ENCODE measurements around the gene CAMK2B.

The CAMK2B gene

DNA sequence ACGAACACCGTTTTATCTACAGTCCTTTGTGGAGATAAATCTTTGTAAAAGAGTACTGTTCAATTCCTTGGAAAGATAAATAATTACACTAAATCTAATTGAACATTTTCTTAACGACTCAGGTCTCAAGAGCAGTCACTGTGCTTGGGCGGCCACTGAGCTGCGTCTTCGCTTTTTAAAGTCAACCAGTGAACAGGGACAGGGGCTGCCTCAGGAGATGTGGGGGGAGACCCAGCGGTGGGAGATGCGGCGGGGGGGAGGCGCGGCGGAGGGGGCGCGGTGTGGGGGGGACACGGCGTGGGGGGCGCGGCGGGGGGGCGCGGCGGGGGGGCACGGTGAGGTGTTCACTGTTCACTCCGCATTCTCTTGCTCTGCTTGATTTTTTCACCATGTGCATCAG is 39.8 kb downstream of the CAMK2B start:
- no peak for DNase-seq

DNA sequence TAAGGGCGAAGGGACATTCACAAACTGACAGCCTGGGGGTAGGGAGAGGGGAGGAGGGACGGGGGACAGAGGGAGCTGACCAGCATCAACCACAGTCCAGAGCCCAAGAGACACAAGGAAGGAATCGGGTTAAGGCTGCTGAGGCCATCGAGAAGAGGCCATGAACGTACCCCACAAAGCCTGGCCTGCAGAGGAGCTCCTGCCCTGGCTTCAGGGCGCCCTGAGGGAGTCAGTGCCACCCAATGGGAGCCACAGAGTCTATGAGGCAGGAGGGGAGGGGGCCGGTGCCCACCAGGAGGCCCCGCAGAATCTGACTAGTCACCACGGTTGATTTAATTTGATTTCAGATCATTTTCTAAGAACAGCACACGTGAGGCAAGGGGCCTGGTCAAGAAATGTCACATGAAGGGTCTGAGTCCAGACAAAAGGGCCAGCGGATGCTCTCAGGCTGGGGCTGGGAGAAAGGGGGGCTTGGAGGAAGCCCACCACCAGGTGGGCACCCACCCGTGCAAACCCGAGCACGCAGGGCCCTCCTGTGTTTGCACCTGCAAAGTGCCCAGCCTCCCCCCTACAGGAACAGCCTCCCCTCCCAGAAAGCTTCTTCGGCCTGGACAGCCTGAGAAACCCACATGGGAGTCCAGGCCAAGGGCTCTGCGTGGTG is 40.4 kb downstream of the CAMK2B start:
- no peak for DNase-seq

GRCh38 chr7:44284216-44284615 is 41.2 kb downstream of the CAMK2B start:
- DNase-seq, result no peak

DNA sequence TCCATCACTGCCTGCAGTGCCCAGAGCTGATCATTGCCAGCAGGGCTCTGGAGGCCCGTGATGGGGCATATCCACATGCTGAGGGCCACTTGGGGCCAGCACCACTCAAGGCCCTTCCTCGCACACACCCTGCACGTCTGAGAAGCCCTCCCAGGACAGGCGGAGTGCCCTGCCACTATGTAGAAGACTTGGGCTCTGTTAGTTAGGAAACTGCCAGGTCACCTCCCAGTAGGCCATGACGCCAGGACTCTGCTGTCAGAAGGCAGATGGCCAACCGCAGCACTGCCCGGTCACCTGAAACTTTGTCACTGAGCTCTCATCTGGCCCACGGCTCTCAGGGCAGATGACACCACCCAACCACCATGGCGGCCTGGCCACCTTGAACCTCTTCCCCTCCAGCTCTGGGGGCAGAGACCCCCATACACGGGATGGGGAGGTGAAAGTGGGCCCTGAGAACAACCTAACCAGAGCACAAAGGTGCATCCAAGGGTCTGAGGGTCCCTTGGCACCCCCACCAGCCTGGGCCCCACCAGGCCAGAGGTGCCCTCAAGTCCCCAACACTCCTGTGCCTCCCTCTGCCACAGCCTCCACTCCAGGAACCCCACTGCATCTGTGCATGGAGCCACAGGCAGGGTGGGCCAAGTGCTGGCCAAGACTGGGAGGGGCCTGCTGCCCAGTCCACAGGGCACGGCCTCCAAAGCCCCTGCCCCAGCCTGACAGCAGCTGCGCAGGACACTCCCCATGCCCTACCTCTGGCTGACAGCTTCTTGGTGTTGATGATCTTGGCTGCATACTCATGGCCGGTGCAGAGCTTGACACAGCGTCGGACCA is 41.8 kb downstream of the CAMK2B start:
- DNase-seq, result no peak

- DNase-seq, result no peak
These were observed 42.7 kb downstream of the CAMK2B start for GRCh38 chr7:44282601-44283171.

DNA sequence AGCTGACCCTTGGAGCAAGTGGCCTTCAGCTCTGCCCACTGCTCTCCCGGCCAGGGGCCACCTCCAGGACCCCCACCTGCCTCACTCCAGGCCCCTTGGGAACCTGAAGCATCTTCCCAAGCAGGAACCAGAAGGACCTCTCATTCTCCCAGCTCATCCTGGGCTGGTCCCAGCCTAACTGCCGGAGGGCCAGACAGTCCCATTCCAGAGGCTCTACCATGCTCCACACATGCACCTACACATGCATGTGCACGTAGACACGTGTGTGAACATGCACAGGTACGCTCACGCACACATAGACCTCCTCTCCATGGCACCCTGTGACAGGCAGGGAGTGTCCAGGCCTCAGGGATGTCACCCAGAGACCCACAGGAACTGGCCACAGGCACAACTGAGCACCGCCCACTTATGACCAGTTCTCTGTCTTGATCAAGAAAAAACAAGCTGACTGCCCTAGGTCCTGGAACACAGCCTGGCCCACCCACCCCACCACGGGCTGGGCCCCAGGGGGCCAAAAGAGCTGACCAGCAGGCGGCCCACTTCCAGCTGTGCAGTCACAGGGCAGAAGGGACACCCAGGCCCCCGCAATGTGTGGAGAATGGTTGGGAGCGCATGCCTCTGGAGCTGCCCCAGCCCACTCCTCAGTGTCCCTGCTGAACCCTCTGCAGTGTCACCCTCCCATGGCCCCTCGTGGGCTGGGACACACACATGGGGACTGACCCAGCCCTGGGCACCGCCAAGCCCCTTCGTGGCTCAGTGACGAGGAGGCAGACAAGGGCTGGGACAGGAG is 43.4 kb downstream of the CAMK2B start:
- no peak for DNase-seq

- peak in 1 of 2 experiments; percentile 53 for DNase-seq
These were observed 44.2 kb downstream of the CAMK2B start for GRCh38 chr7:44280993-44281721.

DNA sequence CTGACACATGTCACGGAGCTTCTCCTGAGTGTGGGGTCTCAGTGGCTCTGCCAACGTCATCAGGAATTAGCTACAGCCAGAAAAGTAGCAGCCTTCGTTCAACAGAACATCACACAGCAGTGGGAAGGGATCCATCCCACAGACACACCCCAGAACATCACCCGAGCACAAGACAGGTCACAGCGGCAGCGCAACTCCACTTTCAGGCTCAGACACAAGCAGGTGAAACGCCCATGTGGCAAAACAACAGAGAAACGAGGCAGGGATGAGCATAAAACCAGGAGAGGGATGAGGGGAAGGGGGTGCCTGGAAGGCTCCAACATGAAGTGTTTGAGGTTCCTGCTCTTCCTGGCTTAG is 44.8 kb downstream of the CAMK2B start:
- DNase-seq, result no peak

DNA sequence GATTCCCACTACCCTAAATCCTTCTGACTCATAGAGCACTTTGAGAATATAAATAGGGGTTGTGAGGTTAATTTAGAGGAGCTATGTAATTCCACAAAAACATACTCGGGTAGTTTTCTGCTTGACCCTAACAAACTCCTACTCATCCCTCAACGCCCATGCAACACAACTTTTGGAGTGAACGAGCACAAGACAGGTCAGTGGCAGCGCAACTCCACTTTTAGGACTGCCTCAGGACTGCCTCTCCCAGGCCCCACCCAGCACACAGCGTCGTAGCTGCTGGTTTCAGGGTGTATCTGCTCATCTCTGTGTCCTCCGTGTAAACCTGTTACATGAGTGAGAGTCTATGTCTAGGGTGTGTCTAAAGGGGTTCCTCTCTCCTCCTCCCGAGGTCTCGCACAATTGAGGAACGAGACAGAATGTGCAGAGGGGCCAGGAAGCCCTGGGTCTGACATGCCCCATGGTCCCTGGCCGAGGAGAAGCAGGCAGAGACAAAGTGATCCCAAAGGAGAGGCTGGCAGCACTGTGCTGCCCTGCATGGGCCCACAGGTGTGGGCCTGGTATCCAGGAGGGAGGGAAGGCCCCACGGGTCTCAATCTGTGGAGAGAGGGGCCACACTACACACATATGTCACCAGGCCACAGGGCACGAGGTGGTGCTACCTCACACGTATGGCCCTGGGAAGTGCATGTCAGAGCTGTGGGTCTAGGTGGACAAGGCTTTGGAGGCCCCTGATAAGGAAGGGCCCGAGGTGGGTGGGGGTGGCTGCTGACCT is 45.5 kb downstream of the CAMK2B start:
- DNase-seq, result no peak

DNA sequence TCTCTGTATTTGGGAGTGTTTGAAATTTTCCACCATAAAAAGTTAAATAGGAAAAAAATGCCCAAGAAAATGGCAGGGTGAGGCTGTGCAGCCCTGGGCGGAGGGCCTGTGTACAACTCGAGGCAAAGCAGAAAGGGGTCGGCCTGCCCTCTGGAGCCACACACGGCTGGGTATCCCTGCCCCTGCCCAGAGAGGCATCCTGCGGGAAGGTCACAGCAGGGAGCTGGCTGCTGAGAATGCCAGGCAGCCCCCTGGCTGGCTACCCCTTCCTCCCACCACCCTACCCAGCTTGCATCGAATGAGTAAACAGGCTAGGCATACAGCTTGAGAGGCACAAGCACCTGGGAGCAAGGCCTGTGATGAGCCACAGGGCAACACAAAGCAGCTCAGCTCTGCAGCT is 46.1 kb downstream of the CAMK2B start:
- DNase-seq, result no peak

DNA sequence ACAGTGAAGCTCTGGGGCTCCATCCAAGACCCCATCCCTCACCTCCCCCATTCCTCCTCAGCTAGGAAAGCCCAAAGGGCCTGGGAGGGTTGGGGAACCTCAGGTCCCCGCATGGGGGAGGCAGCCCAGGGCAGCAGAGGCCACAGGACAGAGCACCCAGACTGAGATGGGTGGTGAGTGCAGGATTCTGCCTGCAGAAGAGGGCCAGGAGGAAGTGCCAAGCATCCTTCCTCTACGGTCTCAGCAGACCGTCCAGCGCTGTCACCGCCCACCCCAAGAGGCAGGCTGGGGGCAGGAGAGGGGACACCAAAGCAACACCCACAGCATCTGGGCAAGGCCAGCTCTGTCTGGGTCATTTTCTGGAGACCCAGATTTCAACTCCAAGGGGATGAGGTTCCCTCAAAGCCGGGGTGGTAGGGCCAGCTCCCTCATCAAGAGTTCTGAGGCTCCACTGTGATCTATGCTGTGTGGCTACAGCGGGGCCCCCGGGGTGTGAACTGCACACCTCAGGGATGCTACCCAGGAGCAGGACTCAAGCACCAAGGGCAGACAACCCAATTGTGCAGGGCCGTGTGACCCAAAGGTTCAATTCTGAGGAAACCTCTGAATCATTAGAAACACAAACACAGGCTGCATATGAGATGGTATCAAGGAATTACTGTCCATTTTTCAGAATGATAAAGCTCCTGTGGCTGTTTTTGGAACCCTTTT is 46.8 kb downstream of the CAMK2B start:
- no peak for DNase-seq

DNA sequence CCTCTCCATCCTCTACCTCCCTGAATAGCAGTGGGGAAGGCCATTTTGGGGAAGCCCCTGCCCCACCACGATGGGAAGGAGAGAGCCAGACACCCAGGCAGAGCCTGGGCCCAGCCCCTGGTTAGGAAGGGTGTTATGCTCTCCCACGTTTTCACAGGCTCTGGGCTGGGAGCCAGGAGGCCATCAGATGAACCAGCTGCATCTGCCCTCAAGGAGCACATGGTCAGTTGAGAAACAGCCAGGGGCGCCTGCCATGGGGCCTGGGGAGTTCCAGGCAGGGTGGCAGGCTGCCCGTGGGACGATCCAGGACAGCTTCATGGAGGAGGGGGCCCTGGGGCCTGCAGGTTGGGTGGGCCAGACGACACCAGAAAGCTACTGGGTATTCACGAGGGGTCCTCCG is 47.5 kb downstream of the CAMK2B start:
- no peak for DNase-seq

- DNase-seq, result no peak
These were observed 48.0 kb downstream of the CAMK2B start for GRCh38 chr7:44277391-44277790.

GRCh38 chr7:44276571-44277221 is 48.7 kb downstream of the CAMK2B start:
- DNase-seq, result no peak

DNA sequence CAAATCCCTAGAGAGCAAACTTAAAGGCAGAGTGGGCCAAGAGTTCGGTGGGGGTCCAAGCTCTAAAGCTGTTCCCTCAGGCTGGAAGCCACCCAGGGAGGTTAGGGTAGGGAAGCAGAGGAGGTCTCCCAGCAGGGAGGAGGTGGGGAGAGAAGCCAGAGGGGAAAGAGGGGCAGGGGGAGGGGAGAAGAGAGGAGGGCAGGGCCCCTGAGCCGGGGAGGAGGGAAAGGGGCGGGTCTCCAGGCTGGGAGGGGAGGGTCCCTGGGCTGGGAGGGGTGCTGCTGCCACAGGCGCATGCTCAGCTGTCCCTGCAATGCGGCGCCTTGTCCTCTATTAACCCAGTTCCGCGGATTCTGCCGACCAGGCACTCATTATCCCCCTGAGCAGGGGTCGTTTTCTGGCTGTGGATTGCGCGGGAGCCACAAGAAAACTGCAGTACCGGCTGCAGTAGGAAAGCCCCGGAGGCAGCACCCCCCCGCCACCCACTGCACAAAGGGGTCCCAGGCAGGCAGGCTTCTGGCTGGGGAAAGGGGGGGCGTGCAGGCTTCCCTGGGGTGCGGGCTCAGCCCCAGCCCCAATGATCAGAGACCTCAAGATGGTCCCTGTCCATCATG is 49.3 kb downstream of the CAMK2B start:
- DNase-seq, result no peak

DNA sequence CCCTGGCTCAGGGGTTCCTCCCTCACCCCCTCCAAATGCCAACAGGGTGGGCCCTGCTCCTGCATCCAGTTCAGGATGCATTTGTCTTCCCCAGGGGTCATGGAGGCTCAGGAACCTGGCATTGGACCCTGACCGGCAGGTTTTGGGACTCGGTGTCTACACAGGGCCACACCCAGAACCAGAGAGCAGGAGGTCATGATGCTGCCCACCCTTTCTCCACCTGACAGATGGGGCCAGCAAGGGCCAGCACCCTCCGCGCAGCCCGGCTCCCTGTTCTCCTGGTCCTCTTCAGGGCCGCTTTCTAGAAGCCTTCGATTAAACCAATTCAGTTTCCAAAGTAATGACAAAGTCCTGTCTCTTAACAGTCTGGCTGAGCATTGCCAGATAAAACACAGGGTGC is 50.2 kb downstream of the CAMK2B start:
- no peak for DNase-seq

DNA sequence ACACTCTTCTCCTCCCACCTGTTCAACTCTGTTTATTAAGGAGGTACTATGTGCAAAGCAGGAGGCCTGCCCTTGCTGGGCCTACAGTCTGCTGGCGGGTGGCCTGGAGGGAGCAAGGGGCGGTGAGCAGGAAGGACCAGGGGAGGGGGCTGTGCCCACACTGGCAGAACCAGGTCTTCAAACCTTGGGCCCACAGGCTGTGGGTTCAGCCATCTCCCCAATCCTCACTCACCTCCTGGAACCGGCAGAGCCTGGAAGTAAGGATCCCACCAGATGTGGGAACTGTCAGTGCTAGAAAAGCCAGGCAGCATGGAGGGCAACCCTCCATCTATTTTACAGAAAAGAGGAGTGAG is 50.8 kb downstream of the CAMK2B start:
- DNase-seq, result no peak

- DNase-seq, result no peak
These were observed 51.4 kb downstream of the CAMK2B start for GRCh38 chr7:44273681-44274622.

DNA sequence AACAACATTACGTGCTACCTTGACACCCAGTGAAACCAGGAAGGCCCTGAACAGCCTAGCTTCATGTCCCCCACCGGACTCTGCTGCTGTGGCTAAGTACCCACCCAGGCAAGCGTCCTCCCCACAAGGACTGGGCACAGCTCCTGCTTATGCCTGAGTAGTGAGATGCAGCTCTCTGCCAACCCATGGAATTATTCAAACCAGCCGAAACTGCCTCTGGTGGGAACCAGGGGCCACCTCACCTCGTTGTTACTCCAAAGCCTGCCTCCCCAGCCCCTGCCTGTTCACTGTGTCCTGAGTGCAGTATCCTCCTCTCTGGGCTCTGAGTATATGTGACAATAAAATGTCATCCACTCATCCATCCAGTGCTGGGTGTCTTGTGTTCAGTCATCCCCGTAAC is 52.4 kb downstream of the CAMK2B start:
- no peak for DNase-seq
